Uterus (tissue), 4 donors: ENCODE results near the gene UNC119B. TPM values are rescaled to one million over a fixed set of nuclear protein-coding genes. Genes with fewer than 3 reads are reported as not detected.

Experiments used
- DNase-seq, 2 donors: peaks; one replicate each; pipeline ENCODE4 v3.0.0-alpha.2; 2019 to 2020
- H3K27ac ChIP-seq, 2 donors: fragments of 200-600 bp; sonication (generic); 1 replicate in 1 of 2; 2 replicates in 1 of 2; pipeline ENCODE4 v1.5.1; 2016 to 2018
- H3K27me3 ChIP-seq, 2 donors: fragments of 200-600 bp; sonication (generic); one replicate each; pipeline ENCODE4 v1.5.1; 2018 to 2019; ENCODE audit warnings: control low read depth in 1 of 2
- H3K36me3 ChIP-seq, 2 donors: fragments of 200-600 bp; sonication (generic); one replicate each; pipeline ENCODE4 v1.5.1; 2019; ENCODE audit warnings: control low read depth in 1 of 2
- H3K4me1 ChIP-seq, 2 donors: fragments of 200-600 bp; sonication (generic); one replicate each; pipeline ENCODE4 v1.5.1; 2018 to 2019; ENCODE audit warnings: control low read depth in 1 of 2
- H3K4me3 ChIP-seq, 2 donors: fragments of 200-600 bp; sonication (generic); 1 replicate in 1 of 2; 2 replicates in 1 of 2; pipeline ENCODE4 v1.5.1; 2018 to 2019; ENCODE audit warnings: mild to moderate bottlenecking in 1 of 2
- H3K9me3 ChIP-seq, 2 donors: fragments of 200-600 bp; sonication (generic); one replicate each; pipeline ENCODE4 v1.5.1; 2019; ENCODE audit warnings: control low read depth in 1 of 2
- CTCF ChIP-seq, 4 experiments: fragments of 200-600 bp in 2 of 4; fragments of 450-650 bp in 2 of 4; sonication (generic) in 2 of 4; IDR thresholded peaks; one replicate each; pipeline ENCODE4 v1.5.1; 2016 to 2019; ENCODE audit warnings: antibody characterized with exemption in 4 of 4, mild to moderate bottlenecking in 2 of 4, moderate library complexity in 1 of 4
- POLR2A ChIP-seq, 2 donors: fragments of 450-650 bp; IDR thresholded peaks; one replicate each; pipeline ENCODE4 v1.6.1; 2016; ENCODE audit warnings: antibody characterized with exemption in 2 of 2, mild to moderate bottlenecking in 1 of 2, moderate library complexity in 1 of 2
- intact Hi-C: fragments of 100-400 bp; cut with DNase I; formaldehyde crosslinking; loops from one replicate; pipeline ENCODE4 v1.15.1; 2023; ENCODE audit warnings: low total_unique reads
- total RNA-seq, 4 donors: library from RNA; depleted of rRNA in 3 of 4; stranded (reverse); fragments of >200 nt in 3 of 4; gene quantifications; one replicate each; pipeline versions ENCODE4 v1.1.0 to v1.2.4, GENCODE V29; 2014 to 2023
- donor health status: DM: yes; HTN: yes; CAD: no.

UNC119B gene
- total RNA-seq, 4 donors from 2014 or later = 13.8 to 44.8 (median 32.1) TPM

- TF ChIP-seq CTCF (IDR thresholded peaks at IDR 0.05) (no peak), POLR2A (IDR thresholded peaks at IDR 0.05) (peak; percentile 11 to 45)
- Histone ChIP-seq H3K27me3 (no peaks in the 10 kb centered on the region), H3K4me1 (peaks cover 0 to 9% of the 10 kb centered on the region in 2 donors), H3K4me3 (peak overlapping the region; percentile 81 to 96), H3K27ac (peak overlapping the region; percentile 91 to 95), H3K36me3 (no peaks in the 10 kb centered on the region), H3K9me3 (no peaks in the 10 kb centered on the region)
- intact Hi-C loops = no loop called here
- DNase-seq = peak; percentile 95 to 97
Measured at GRCh38 chr12:120686151-120686689, 24.0 kb upstream of the UNC119B start.

- Histone ChIP-seq H3K4me3 (peak within 1 kb of the TSS; percentile 81 to 96), H3K27me3 (no peaks in the 10 kb centered on the region), H3K36me3 (no peaks in the 10 kb centered on the region), H3K4me1 (peaks cover 0 to 9% of the 10 kb centered on the region in 2 donors), H3K9me3 (no peaks in the 10 kb centered on the region), H3K27ac (peak within 1 kb of the TSS; percentile 91 to 95)
- peak; percentile 81 to 82 for TF ChIP-seq POLR2A (IDR thresholded peaks at IDR 0.05)
- peak; percentile 20 to 50 (median 22) for TF ChIP-seq CTCF (IDR thresholded peaks at IDR 0.05)
- intact Hi-C loops = no loop called here
- peak; percentile 97 to 99 for DNase-seq
Measured at GRCh38 chr12:120686690-120687577, 23.3 kb upstream of the UNC119B start, which contains the start of gene MLEC. Gene MLEC (plus strand): TSS chr12:120687149. CDS start chr12:120687297, 148 bp downstream.

- no peak for DNase-seq
- intact Hi-C loops = no loop called here
- Histone ChIP-seq H3K27ac (peak overlapping the region; percentile 91 to 95), H3K27me3 (no peaks in the 10 kb centered on the region), H3K36me3 (no peaks in the 10 kb centered on the region), H3K9me3 (no peaks in the 10 kb centered on the region), H3K4me1 (peaks cover 0 to 9% of the 10 kb centered on the region in 2 donors), H3K4me3 (peak overlapping the region; percentile 81 to 96)
- TF ChIP-seq CTCF (IDR thresholded peaks at IDR 0.05) (no peak), POLR2A (IDR thresholded peaks at IDR 0.05) (no peak)
Measured at GRCh38 chr12:120687578-120688289, 22.5 kb upstream of the UNC119B start.

GRCh38 chr12:120688527-120689071 is 21.7 kb upstream of the UNC119B start:
- Histone ChIP-seq H3K4me3 (peak overlapping the region; percentile 81 to 96), H3K36me3 (no peaks in the 10 kb centered on the region), H3K27ac (peak overlapping the region; percentile 15 to 95), H3K4me1 (peaks cover 0 to 9% of the 10 kb centered on the region in 2 donors), H3K9me3 (no peaks in the 10 kb centered on the region), H3K27me3 (no peaks in the 10 kb centered on the region)
- no peak for DNase-seq
- intact Hi-C loops = no loop called here
- TF ChIP-seq POLR2A (IDR thresholded peaks at IDR 0.05) (no peak), CTCF (IDR thresholded peaks at IDR 0.05) (no peak)
